GM18505 (cell line): ENCODE results near the gene CHTOP.
"Not testable (repeated sequence)": the region's sequence is repeated elsewhere in the genome, so short reads cannot be mapped to it uniquely, and the experiment has no call there.

Experiments
- ATAC-seq: cut with Tn5 transposase; IDR thresholded peaks from one replicate; pipeline ENCODE4 v1.9.1; 2021; ENCODE audit not compliant: unreplicated experiment
- POLR2A ChIP-seq: IDR thresholded peaks from 4 replicates; pipeline ENCODE4 v1.6.1; 2011; ENCODE audit warnings: borderline replicate concordance; ENCODE audit not compliant: insufficient read depth, insufficient read length; ENCODE audit errors: extremely low read depth

Gene CHTOP, protein sequence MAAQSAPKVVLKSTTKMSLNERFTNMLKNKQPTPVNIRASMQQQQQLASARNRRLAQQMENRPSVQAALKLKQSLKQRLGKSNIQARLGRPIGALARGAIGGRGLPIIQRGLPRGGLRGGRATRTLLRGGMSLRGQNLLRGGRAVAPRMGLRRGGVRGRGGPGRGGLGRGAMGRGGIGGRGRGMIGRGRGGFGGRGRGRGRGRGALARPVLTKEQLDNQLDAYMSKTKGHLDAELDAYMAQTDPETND

DNA sequence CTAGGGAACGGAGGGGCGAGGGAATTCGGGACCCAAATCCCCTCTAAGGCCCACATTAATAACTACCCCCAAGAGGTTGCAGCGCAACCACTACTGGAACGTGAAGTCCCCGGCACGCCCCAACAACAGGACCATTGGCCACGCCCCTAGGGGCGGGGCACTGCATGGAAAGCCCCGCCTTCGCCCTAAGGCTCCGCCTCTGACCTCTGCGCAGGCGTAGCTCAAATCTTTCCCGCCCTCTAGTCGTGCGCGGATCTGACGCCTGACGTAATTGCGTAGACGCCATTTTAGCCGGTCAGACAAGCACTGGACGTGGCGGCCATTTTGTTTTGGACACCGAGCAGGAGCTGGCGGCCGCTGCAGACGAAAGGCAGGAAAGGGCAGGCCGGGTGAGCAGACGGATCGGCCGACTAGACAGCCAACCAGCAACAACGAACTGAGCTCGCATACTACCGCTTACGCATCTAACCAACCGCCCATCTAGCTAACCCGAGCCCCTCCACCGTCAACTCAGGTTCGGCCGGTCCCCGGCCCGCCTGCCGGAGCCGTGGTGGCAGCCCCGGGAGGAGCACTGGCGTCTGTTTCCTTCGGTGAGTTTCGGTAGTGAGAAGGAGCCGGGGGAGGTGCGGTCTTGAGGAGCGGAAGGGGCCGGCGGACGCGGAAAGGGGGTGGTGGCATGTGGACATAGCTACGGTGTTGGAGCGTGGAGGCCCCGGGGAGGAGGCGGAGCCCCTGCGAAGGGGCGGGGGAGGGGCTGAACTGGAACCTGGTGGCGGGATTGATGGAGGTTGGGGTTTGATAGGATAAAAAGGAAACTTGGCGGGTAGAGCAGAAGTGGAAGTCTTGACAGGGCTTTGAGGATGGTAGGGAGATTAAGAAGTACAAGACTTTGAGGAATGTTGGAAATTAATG lies at the start of gene CHTOP:
TSS of gene CHTOP (plus strand) at position 313 of the 912 bp plus-strand sequence. CDS start 2,523 bp downstream, outside the sequence.
- peak; percentile 87 for ATAC-seq
- peak; percentile 97 for TF ChIP-seq POLR2A

DNA sequence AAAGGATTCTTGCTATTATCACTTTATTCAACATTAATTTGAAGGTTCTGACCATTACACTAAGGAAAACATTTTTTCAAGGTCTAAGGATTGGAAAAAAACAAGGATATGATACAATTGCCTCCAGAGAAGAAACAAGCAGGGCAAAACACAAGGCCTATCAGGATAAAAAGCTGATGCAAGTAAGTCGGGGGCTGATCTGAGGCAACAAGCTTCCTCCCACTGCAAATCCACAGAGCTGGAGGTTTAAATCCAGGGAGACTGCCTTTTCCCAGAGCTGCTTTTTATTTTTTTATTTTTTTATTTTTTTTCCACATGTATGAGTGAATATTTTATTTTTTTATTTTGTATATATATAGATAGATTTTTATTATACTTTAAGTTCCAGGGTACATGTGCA lies 48.9 kb upstream of the CHTOP start:
- ATAC-seq = no peak

DNA sequence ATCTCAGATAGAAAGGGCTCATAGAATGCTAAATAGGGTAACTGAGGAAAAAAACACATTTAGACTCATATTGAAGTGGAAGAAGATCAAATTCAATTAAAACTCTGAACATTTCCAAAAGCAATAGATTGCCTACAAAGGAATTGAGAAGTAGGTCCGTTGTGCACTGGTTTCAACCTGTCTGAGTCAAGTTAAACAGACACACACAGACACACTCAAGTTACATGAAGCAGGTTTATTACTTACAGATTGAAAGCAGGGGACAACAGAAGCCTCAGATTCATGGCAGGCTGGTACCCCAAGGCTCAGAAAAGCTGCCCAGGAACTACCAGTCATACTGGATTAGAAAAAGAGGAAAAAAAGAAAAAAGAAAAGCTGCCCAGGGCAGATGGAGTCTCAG lies 47.5 kb upstream of the CHTOP start:
- TF ChIP-seq POLR2A = no peak

More for the DNA sequence above, 48.9 kb upstream of the CHTOP start:
- TF ChIP-seq POLR2A = no peak

DNA sequence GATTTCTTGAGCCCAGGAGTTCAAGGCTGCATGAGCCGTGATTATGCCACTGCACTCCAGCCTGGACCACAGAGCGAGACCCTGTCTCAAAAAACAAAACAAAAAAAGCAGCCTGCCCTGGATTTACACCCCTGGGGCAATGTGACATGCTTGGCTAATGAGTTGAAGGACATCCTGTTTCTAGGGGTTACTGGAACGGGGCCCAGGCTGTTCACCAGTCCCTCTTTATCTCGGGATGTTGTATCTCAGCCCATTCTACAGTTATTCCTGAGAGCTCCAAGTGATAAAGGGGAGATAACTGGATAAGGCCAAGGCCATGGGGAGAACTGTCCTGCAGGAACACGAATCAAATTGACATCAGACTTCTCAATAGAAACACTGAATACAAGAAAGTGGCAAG lies 46.6 kb upstream of the CHTOP start:
- ATAC-seq = no peak
- no peak for TF ChIP-seq POLR2A

More for the DNA sequence above, 47.5 kb upstream of the CHTOP start:
- ATAC-seq = no peak

DNA sequence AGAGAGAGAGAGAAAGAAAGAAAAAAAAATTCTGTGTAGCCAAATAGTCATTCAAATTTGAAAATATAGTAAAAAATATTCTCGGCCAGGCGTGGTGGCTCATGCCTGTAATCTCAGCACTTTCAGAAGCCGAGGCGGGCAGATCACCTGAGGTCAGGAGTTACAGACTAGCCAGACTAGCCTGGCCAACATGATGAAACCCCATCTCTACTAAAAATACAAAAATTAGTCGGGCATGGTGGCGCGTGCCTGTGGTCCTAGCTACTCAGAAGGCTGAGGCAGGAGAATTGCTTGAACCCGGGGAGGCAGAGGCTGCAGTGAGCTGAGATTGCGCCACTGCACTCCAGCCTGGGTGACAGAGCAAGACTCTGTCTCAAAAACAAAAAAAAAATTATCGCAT lies 45.8 kb upstream of the CHTOP start:
- ATAC-seq = not testable (repeated sequence)

DNA sequence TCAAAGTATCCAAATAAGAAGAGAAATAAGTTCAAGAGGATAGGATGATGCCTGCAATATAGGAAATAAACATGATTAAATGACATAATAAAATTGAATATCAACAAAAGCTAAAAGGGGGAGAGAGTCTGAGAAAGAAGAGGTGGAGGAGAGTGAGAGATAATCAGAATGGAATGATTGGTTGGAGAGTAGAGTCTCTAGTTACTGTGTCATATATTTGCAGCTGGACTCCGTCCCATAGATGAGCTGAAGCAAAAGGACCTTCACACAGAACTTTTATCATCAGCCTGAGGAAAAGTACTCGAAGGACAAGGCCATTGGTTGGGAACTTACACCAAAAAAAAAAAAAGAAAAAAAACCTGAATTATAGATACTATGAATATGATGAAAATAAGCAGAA lies 45.4 kb upstream of the CHTOP start:
- no peak for TF ChIP-seq POLR2A
- ATAC-seq = no peak

DNA sequence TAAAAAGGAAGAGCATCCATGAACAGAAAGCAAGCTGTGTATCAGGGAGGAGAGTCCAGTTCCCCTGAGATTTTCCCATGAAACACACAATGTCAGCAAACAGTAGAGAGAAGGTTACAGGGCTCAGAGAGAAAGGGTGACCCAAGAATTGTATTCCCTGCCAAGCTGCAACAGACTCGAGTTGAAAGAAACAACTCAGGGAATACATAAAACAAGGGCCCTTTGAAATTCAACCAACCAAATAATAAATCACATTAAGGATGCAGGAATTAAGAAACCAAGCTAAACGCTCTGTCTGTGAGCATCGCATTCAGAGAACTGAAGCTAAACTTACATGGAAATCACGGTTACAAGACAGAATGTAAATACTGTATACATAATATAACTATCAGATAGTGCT lies 41.1 kb upstream of the CHTOP start:
- no peak for ATAC-seq
- TF ChIP-seq POLR2A = no peak

DNA sequence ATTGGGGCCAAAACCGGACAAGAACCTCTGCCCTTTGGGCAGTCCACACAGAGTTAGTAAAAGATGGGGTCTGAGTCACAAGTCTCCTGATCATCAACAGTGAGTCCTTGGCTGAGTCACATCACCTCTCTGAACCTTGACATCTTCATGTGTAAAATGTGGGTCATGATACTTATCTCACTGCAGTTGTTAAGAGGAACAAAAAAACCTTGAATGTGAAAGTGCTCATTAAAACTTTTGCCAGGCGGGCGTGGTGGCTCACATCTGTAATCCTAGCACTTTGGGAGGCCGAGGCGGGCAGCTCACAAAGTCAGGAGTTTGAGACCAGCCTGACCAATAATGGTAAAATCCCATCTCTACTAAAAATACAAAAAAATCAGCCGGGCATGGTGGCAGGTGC lies 36.7 kb upstream of the CHTOP start:
- no peak for ATAC-seq
- no peak for TF ChIP-seq POLR2A

DNA sequence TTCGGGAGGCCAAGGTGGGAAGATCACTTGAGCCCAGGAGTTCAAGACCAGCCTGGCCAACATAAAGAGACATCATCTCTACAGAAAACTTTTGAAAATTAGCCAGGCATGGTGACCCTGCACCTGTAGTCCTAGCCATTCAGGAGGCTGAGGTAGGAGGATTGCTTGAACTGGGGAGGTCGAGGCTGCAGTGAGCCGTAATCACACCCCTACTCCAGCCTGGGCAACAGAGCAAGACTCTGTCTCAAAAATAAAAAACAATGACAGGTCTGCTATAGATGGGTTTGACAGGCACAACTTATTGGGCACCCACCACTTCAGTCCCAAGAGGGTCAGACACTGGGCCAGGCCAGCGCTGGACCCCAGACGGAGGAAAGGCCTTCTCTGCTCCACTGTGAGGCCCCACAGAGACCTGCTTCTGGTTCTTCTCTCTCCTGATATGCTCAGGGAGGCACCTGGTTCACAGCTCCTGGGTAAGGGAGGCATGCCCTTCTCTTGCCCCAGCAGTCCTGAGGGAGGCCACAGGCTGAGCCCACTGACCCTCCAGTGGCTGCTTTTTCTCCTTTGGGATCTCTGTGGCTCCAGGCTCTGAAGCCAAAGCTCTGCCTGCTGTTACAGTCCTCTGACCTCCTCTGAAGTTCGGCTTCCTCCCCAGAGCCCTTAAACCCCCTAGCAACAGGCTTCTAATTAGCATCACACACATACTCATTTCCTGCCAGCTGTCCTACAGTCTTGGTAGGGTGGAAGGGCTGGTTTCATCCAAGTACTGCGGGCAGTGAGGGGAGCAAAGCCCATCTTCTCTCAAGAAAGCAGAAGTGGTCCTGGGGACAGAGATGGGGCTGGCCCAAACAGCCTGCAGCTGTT lies 35.3 kb upstream of the CHTOP start:
- peak; percentile 92 for ATAC-seq
- peak; percentile 62 for TF ChIP-seq POLR2A

DNA sequence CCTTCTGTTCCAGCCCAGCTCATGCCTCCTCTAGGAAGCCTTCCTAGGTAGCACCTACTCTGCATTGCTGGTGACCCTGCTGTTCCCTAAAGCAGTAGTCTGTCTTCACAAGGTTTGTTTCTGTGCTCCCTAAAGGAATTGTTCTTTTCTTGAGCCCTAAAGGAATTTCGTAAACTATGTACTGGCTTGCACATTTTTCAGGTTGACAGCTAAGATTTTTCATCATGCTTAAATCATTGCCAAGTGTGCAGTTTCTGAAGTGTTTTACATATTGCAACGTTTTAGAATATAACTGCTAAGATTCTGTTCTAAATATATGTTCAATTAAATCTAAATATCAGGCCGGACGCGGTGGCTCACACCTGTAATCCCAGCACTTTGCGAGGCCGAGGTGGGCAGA lies 34.0 kb upstream of the CHTOP start:
- TF ChIP-seq POLR2A = no peak
- ATAC-seq = no peak

DNA sequence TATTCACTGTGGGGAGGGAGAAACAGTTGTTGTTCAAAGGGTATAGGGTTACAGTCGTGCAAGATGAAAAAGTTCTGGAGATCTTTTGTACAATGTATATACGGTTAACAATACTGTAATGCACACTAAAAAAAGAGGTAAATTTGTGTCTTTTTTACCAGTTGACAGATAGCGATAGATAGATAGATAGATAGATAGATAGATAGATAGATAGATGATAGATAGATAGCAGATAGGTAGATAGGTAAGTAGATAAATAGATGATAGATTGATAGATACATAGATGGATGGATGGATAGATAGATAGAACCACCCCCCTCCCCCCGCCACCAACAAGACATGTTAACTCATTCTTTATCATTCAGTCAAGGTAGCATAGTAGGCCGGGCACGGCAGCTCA lies 31.1 kb upstream of the CHTOP start:
- no peak for TF ChIP-seq POLR2A
- ATAC-seq = no peak

DNA sequence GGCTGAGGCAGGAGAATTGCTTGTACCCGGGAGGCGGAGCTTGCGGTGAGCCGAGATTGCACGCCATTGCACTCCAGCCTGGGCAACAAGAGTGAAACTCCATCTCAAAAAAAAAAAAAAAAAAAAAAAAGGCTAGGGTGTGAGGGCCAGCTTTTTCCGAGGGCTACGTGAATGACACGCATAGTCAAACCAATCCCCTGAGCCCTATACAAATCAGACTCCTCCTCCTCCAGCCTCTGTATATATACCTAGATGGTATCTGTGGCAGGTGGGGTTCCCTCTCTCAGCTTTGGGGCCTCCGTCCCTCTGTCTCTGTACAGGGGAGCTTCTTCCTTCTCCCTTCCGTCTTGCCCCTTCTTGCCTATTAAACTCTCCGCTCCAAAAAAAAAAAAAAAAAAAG lies 27.7 kb upstream of the CHTOP start:
- ATAC-seq = no peak
- no peak for TF ChIP-seq POLR2A

DNA sequence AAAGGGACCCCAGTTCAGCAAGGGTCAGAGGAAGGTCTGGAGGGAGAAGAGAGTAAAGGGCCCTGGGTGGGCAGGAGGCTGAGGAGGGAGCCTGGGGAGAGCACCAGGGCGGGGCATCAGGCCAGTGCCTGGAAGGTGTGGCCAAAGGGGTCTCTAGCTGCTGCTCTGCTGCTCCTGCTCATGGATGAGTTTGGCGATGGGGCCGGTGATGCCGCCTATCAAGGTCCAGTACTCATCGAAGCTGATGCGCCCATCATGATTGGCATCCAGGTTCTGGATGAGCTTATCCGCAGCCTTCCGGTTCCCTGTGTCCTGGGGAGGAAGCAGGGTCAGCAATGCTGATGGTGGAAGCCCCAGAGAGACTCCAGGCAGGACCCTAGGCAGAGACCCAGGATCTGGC lies 26.5 kb upstream of the CHTOP start:
- no peak for ATAC-seq
- no peak for TF ChIP-seq POLR2A
